H1 (cell line): ENCODE results near the gene IFI44L. TPM values are rescaled to one million over a fixed set of nuclear protein-coding genes. Genes with fewer than 3 reads are reported as not detected.

ENCODE experiments used
- CTCF ChIA-PET: fragments of 300-600 bp; sonication (Branson Sonifier 250); formaldehyde crosslinking; loops from one replicate; lab custom pipeline; 2021; ENCODE audit not compliant: partially characterized antibody; lab: Charles Lee
- POLR2A ChIA-PET: fragments of 300-600 bp; sonication (Branson Sonifier 250); formaldehyde crosslinking; loops from one replicate; lab custom pipeline; 2021; ENCODE audit warnings: inconsistent platforms; ENCODE audit not compliant: partially characterized antibody; lab: Charles Lee
- DNase-seq, 2 experiments: peaks; one replicate each; pipeline versions ENCODE4 v3.0.0 to v3.0.0-alpha.2; 2010 to 2022; ENCODE audit warnings: low spot score in 2 of 2, low read depth in 1 of 2, mixed read lengths in 1 of 2
- FAIRE-seq: peaks from 2 replicates; lab custom pipeline; 2011; peaks lifted over from hg19 to GRCh38; lab: Jason Lieb, UNC
- H2AFZ ChIP-seq: 2 replicates; pipeline ENCODE4 v1.8.1; 2012; ENCODE audit warnings: low read length, inconsistent platforms
- H2AK5ac ChIP-seq: 2 replicates; pipeline ENCODE4 v1.6.1; 2013; ENCODE audit warnings: low read depth, low read length
- H2BK120ac ChIP-seq: replicated peaks from 2 replicates; pipeline ENCODE3; 2013; ENCODE audit warnings: low read depth, low read length, inconsistent platforms
- H2BK12ac ChIP-seq: 2 replicates; pipeline ENCODE4 v1.6.1; 2013; ENCODE audit warnings: low read depth, low read length
- H2BK15ac ChIP-seq: 2 replicates; pipeline ENCODE4 v1.6.1; 2013; ENCODE audit warnings: low read length
- H2BK20ac ChIP-seq: 2 replicates; pipeline ENCODE4 v1.6.1; 2013; ENCODE audit warnings: low read length
- H2BK5ac ChIP-seq: 2 replicates; pipeline ENCODE4 v1.6.1; 2013; ENCODE audit warnings: low read depth, low read length
- H3K14ac ChIP-seq: 2 replicates; pipeline ENCODE4 v1.6.1; 2013; ENCODE audit warnings: inconsistent platforms; ENCODE audit not compliant: insufficient read length
- H3K18ac ChIP-seq: 2 replicates; pipeline ENCODE4 v1.6.1; 2013; ENCODE audit warnings: low read length; ENCODE audit errors: extremely low read depth
- H3K23ac ChIP-seq: 2 replicates; pipeline ENCODE4 v1.6.1; 2013; ENCODE audit warnings: inconsistent platforms; ENCODE audit not compliant: insufficient read length
- H3K23me2 ChIP-seq: 2 replicates; pipeline ENCODE4 v1.6.1; 2013; ENCODE audit warnings: low read depth, low read length
- H3K27ac ChIP-seq: 2 replicates; pipeline ENCODE4 v1.6.1; 2011; ENCODE audit warnings: low read depth, low read length, inconsistent platforms
- H3K27me3 ChIP-seq, 4 experiments: replicated peaks in 1 of 4; 1 replicate in 1 of 4; 2 replicates in 3 of 4; pipeline versions ENCODE4 v1.6.1 to v1.8.1; 2011 to 2013; ENCODE audit warnings: low read length in 3 of 4, mild to moderate bottlenecking in 3 of 4, inconsistent platforms in 2 of 4, mixed read lengths in 2 of 4, moderate library complexity in 1 of 4; ENCODE audit not compliant: control insufficient read depth in 3 of 4, insufficient read depth in 3 of 4; ENCODE audit errors: extremely low read depth in 1 of 4
- H3K36me3 ChIP-seq, 4 experiments: 2 replicates each; pipeline versions ENCODE4 v1.6.1 to v1.8.1; 2011 to 2013; ENCODE audit warnings: mild to moderate bottlenecking in 4 of 4, low read length in 3 of 4, moderate library complexity in 2 of 4, control low read depth in 1 of 4, inconsistent platforms in 1 of 4; ENCODE audit not compliant: insufficient read depth in 4 of 4, control insufficient read depth in 2 of 4
- H3K4ac ChIP-seq: replicated peaks from 2 replicates; pipeline ENCODE3; 2013; ENCODE audit warnings: low read length, low read depth, mixed read lengths, inconsistent platforms; ENCODE audit not compliant: insufficient read length
- H3K4me1 ChIP-seq, 4 experiments: replicated peaks in 1 of 4; 1 replicate in 1 of 4; 2 replicates in 3 of 4; pipeline versions ENCODE4 v1.6.1 to v1.8.1; 2011 to 2013; ENCODE audit warnings: low read length in 3 of 4, inconsistent platforms in 2 of 4, mixed read lengths in 1 of 4; ENCODE audit not compliant: insufficient read depth in 4 of 4, control insufficient read depth in 3 of 4
- H3K4me2 ChIP-seq, 2 experiments: 2 replicates each; pipeline versions ENCODE4 v1.6.1 to v1.8.1; 2011 to 2013; ENCODE audit warnings: low read depth in 2 of 2, low read length in 2 of 2, control low read depth in 1 of 2, inconsistent platforms in 1 of 2, mild to moderate bottlenecking in 1 of 2; ENCODE audit not compliant: insufficient read depth in 1 of 2
- H3K4me3 ChIP-seq, 4 experiments: fragments of 200-600, 300-600 bp in 1 of 4; sonication (generic), shearing (Covaris generic), sonication (Bioruptor Twin) in 1 of 4; 2 replicates each; pipeline versions ENCODE4 v1.5.1 to v1.8.1; 2011 to 2016; ENCODE audit warnings: low read length in 4 of 4, low read depth in 3 of 4, control low read depth in 2 of 4, inconsistent platforms in 2 of 4, mild to moderate bottlenecking in 2 of 4, mixed read lengths in 1 of 4, moderate library complexity in 1 of 4; ENCODE audit not compliant: insufficient read depth in 2 of 4; ENCODE audit errors: extremely low read depth in 1 of 4
- H3K56ac ChIP-seq: replicated peaks from 2 replicates; pipeline ENCODE3; 2013; ENCODE audit warnings: low read depth, mild to moderate bottlenecking, mixed read lengths, low read length, inconsistent platforms; ENCODE audit not compliant: insufficient read length
- H3K79me1 ChIP-seq: 2 replicates; pipeline ENCODE4 v1.6.1; 2013; ENCODE audit warnings: low read depth, low read length, control low read depth
- H3K79me2 ChIP-seq, 2 experiments: 2 replicates each; pipeline versions ENCODE4 v1.6.1 to v1.8.1; 2012 to 2013; ENCODE audit warnings: low read length in 2 of 2, mild to moderate bottlenecking in 2 of 2, inconsistent platforms in 1 of 2; ENCODE audit not compliant: insufficient read depth in 2 of 2, control insufficient read depth in 1 of 2
- H3K9ac ChIP-seq, 4 experiments: replicated peaks in 1 of 4; 1 replicate in 1 of 4; 2 replicates in 3 of 4; pipeline versions ENCODE4 v1.6.1 to v1.8.1; 2011 to 2013; ENCODE audit warnings: low read depth in 3 of 4, low read length in 3 of 4, control low read depth in 2 of 4, mild to moderate bottlenecking in 2 of 4, moderate library complexity in 2 of 4, inconsistent platforms in 1 of 4; ENCODE audit errors: extremely low read depth in 1 of 4
- H3K9me3 ChIP-seq, 2 experiments: 2 replicates each; pipeline versions ENCODE4 v1.6.1 to v1.8.1; 2012 to 2013; ENCODE audit warnings: mild to moderate bottlenecking in 2 of 2, moderate library complexity in 2 of 2, control low read depth in 1 of 2, inconsistent platforms in 1 of 2, low read depth in 1 of 2, low read length in 1 of 2, mixed read lengths in 1 of 2; ENCODE audit not compliant: insufficient read depth in 2 of 2
- H4K20me1 ChIP-seq, 2 experiments: replicated peaks in 1 of 2; 2 replicates each; pipeline versions ENCODE3 to v1.8.1; 2011 to 2013; ENCODE audit warnings: inconsistent platforms in 2 of 2, low read length in 2 of 2, mild to moderate bottlenecking in 1 of 2; ENCODE audit not compliant: insufficient read depth in 2 of 2, control insufficient read depth in 1 of 2
- H4K5ac ChIP-seq: 2 replicates; pipeline ENCODE4 v1.6.1; 2013; ENCODE audit warnings: low read length, low read depth, mixed read lengths, inconsistent platforms; ENCODE audit not compliant: insufficient read length
- H4K8ac ChIP-seq: 2 replicates; pipeline ENCODE4 v1.8.0; 2013; ENCODE audit warnings: mild to moderate bottlenecking, moderate library complexity, low read length, inconsistent platforms; ENCODE audit not compliant: insufficient read depth; ENCODE audit errors: extremely low read depth
- H4K91ac ChIP-seq: replicated peaks from 2 replicates; pipeline ENCODE3; 2013; ENCODE audit warnings: low read length, mixed read lengths, inconsistent platforms; ENCODE audit not compliant: insufficient read length
- ASH2L ChIP-seq: fragments of 200-600, 300-600 bp; sonication (generic); IDR thresholded peaks from one replicate; pipeline ENCODE4 v1.7.1; 2017; ENCODE audit warnings: low read length
- ATF2 ChIP-seq: IDR thresholded peaks from 2 replicates; pipeline ENCODE4 v1.6.1; 2012; ENCODE audit warnings: low read length, inconsistent platforms
- ATF3 ChIP-seq: IDR thresholded peaks from 2 replicates; pipeline ENCODE4 v1.6.1; 2011; ENCODE audit warnings: low read depth, mild to moderate bottlenecking, low read length; ENCODE audit not compliant: insufficient read depth
- BACH1 ChIP-seq: IDR thresholded peaks from 2 replicates; pipeline ENCODE4 v1.6.1; 2012; ENCODE audit warnings: low read length, improper control_type of control experiment
- FOSL1 ChIP-seq: IDR thresholded peaks from 2 replicates; pipeline ENCODE4 v1.6.1; 2011; ENCODE audit warnings: mild to moderate bottlenecking, low read depth, low read length, moderate library complexity; ENCODE audit not compliant: insufficient read depth
- KDM1A ChIP-seq: fragments of 200-600, 300-600 bp; sonication (generic); IDR thresholded peaks from 2 replicates; pipeline ENCODE4 v1.7.1; 2016; ENCODE audit warnings: mild to moderate bottlenecking, low read length, borderline replicate concordance
- KDM5A ChIP-seq: fragments of 200-600 bp; IDR thresholded peaks from 2 replicates; pipeline ENCODE4 v1.7.1; 2012; ENCODE audit warnings: mild to moderate bottlenecking, low read length, inconsistent platforms, mixed read lengths
- RNF2 ChIP-seq: fragments of 200-900, 300-1000 bp; sonication (generic); IDR thresholded peaks from 2 replicates; pipeline ENCODE4 v1.7.1; 2016; ENCODE audit warnings: borderline replicate concordance, low read depth, mild to moderate bottlenecking, antibody characterized with exemption, low read length; ENCODE audit not compliant: poor library complexity, severe bottlenecking; ENCODE audit errors: missing control alignments
- SIX5 ChIP-seq: IDR thresholded peaks from 2 replicates; pipeline ENCODE4 v1.6.1; 2011; ENCODE audit warnings: mild to moderate bottlenecking, low read depth, low read length
- SP1 ChIP-seq: IDR thresholded peaks from 2 replicates; pipeline ENCODE4 v1.6.1; 2011; ENCODE audit warnings: low read depth, low read length
- TCF12 ChIP-seq: IDR thresholded peaks from 2 replicates; pipeline ENCODE4 v1.6.1; 2011; ENCODE audit warnings: low read depth, mild to moderate bottlenecking, low read length
- WGBS, 2 experiments: shearing (Covaris generic) in 1 of 2; methylation state at CpG; one replicate each; pipeline versions ENCODE4 v1.1.6 to v1.1.7; 2013 to 2015; ENCODE audit warnings: low lambda C conversion rate in 2 of 2, mixed read lengths in 2 of 2, inconsistent platforms in 1 of 2, low coverage in 1 of 2, missing lambda C conversion rate in 1 of 2; ENCODE audit not compliant: insufficient replicate concordance in 2 of 2, insufficient coverage in 1 of 2, insufficient read length in 1 of 2; ENCODE audit errors: extremely low coverage in 1 of 2, missing lambda C conversion rate in 1 of 2; 5-methylcytosine and 5-hydroxymethylcytosine counted together
- polyA plus RNA-seq, 7 experiments: library from polyadenylated mRNA; depleted of rRNA in 3 of 7; stranded (reverse) in 5 of 7; unstranded in 2 of 7; fragments of >200 nt in 5 of 7; fragments of 200-250 nt in 2 of 7; gene quantifications; 1 replicate in 5 of 7; 2 replicates in 1 of 7; 4 replicates in 1 of 7; pipeline versions ENCODE4 v1.2.1 to v1.2.3, GENCODE V29; 2011 to 2013; ENCODE audit warnings: missing spikeins in 2 of 7, mixed read lengths in 2 of 7
- total RNA-seq: library from RNA; stranded (reverse); fragmentation: NEBNext Ultra II Directional; extraction: Animal tissue kit (Norgen Biotek cat#: 25700); gene quantifications from 2 replicates; pipeline ENCODE4 v1.2.1, GENCODE V29; 2021

IFI44L gene
- total and polyA plus RNA-seq, 2 of the 8 experiments (the other 6 are each of a cell fraction or from before 2014, with no cell fraction given): not detected

GRCh38 chr1:78633209-78633608 is 13.0 kb downstream of the IFI44L start:
- H3K23me2 ChIP-seq: no peaks in the 10 kb centered on the region
- H3K23ac ChIP-seq: no peak overlapping the region
- H3K9me3 ChIP-seq: no peaks in the 10 kb centered on the region
- H3K4ac ChIP-seq: no peak overlapping the region
- no peak overlapping the region for H2BK120ac ChIP-seq
- H2AFZ ChIP-seq: 0 out of 2 replicates have a peak overlapping the region, but pooled peaks have one; percentile 33
- H3K4me2 ChIP-seq: no peak overlapping the region
- H3K14ac ChIP-seq: no peak overlapping the region
- no peak overlapping the region for H4K91ac ChIP-seq
- no peak overlapping the region for H3K4me3 ChIP-seq
- no peaks in the 10 kb centered on the region for H3K79me2 ChIP-seq
- H3K36me3 ChIP-seq: no peaks in the 10 kb centered on the region
- POLR2A ChIA-PET: no interaction called here
- CTCF ChIA-PET: interaction anchor here (1.4 kb wide), 1 partner anchor 39 kb away, joined by 3 read pairs; no protein-coding TSS in a partner anchor
- no peak for FAIRE-seq
- 89% methylated on average over 4 of the region's 4 CpGs; no CpG with 5 or more reads in 1 of the 2 experiments for WGBS, 2 experiments
- TF ChIP-seq KDM1A (no peak), SIX5 (no peak), ATF3 (no peak), BACH1 (no peak), ASH2L (no peak), ATF2 (no peak), TCF12 (no peak), SP1 (no peak), RNF2 (no peak), FOSL1 (no peak), KDM5A (no peak)
- TF ChIP-seq, all 59 proteins: peak for 0
- H3K27me3 ChIP-seq: no peaks in the 10 kb centered on the region
- no peak overlapping the region for H2BK15ac ChIP-seq
- H2BK20ac ChIP-seq: no peak overlapping the region
- H4K20me1 ChIP-seq: no peaks in the 10 kb centered on the region
- no peak overlapping the region for H4K8ac ChIP-seq
- H3K18ac ChIP-seq: no peak overlapping the region
- no peaks in the 10 kb centered on the region for H3K4me1 ChIP-seq
- H3K56ac ChIP-seq: no peak overlapping the region
- DNase-seq: no peak
- H2AK5ac ChIP-seq: no peak overlapping the region
- H2BK5ac ChIP-seq: no peak overlapping the region
- no peak overlapping the region for H3K27ac ChIP-seq
- H3K79me1 ChIP-seq: no peaks in the 10 kb centered on the region
- H3K9ac ChIP-seq: no peak overlapping the region
- no peak overlapping the region for H2BK12ac ChIP-seq
- H4K5ac ChIP-seq: no peak overlapping the region
